IPS-NIHi7 (cell line): Measurements from ENCODE around the gene RNLS.

Experiments
- DNase-seq: peaks from one replicate; pipeline ENCODE4 v3.0.0; 2012; ENCODE audit warnings: mixed read lengths; ENCODE audit errors: extremely low spot score

The RNLS gene

GRCh38 chr10:88232983-88233543 lies 350.1 kb downstream of the RNLS start:
- no peak for DNase-seq

- no peak for DNase-seq
These were observed 350.9 kb downstream of the RNLS start for GRCh38 chr10:88232029-88232895.

- DNase-seq = no peak
These were observed 352.9 kb downstream of the RNLS start for GRCh38 chr10:88230251-88230650.

GRCh38 chr10:88228130-88228529 lies 355.0 kb downstream of the RNLS start:
- no peak for DNase-seq

GRCh38 chr10:88227342-88228018 lies 355.6 kb downstream of the RNLS start:
- no peak for DNase-seq

GRCh38 chr10:88226891-88227290 lies 356.2 kb downstream of the RNLS start:
- DNase-seq = no peak

GRCh38 chr10:88226071-88226659 lies 357.0 kb downstream of the RNLS start:
- DNase-seq = no peak
